Loucy (cell line): ENCODE measurements around the gene ATG13.

Source experiments
- EZH2phosphoT487 ChIP-seq: fragments of 200-600 bp; IDR thresholded peaks from 2 replicates; pipeline ENCODE4 v1.6.1; 2018; ENCODE audit warnings: antibody characterized with exemption, mild to moderate bottlenecking, moderate library complexity, borderline replicate concordance
- TF ChIP-seq, protein P1 (sequence below): fragments of 200-600 bp; sonication (generic); conservative IDR thresholded peaks from 2 replicates; pipeline ENCODE4 v1.5.1; 2014; ENCODE audit warnings: mild to moderate bottlenecking, antibody characterized with exemption, low read length

DNA sequence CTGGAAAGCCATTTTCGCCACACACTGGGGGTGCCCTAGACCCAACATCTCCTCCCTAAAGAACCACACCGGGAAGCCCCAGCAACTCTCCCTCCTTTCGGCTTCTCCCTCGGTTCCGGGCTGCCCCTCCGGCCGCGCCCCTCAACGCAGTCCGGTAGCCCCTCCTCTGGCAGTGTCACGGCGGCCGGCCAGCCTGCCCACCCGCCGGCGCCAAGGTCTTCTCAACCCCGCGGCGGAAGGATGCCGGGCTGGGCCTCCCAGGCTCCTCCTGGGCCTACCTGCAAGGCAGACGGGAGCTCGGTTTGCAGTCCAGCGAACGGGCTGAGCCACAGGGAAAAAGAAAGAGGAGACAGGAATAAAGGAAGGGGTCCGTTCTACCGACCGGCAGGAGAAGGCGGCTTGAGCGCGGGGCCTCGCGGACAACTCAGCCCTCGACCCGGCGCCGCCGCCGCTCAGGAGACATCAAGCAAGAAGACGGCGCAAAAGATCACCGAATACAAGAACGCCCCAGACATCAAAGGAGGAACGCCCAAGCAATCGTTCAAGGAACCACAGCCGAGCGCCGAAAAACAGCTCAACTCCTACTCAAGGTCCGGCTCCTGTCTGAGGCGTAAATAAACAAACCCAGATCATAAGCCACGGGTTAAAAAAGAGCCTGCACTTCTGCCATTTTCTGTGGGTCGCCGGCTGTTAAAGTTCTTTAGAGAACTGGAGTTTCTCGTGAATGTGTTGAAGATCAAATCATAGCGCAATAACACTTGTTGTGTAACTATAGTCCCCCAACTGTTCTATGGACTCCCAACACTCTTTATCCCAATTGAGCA, 23.6 kb upstream of the ATG13 start, which contains the start of gene AMBRA1:
- TF ChIP-seq, protein P1, sequence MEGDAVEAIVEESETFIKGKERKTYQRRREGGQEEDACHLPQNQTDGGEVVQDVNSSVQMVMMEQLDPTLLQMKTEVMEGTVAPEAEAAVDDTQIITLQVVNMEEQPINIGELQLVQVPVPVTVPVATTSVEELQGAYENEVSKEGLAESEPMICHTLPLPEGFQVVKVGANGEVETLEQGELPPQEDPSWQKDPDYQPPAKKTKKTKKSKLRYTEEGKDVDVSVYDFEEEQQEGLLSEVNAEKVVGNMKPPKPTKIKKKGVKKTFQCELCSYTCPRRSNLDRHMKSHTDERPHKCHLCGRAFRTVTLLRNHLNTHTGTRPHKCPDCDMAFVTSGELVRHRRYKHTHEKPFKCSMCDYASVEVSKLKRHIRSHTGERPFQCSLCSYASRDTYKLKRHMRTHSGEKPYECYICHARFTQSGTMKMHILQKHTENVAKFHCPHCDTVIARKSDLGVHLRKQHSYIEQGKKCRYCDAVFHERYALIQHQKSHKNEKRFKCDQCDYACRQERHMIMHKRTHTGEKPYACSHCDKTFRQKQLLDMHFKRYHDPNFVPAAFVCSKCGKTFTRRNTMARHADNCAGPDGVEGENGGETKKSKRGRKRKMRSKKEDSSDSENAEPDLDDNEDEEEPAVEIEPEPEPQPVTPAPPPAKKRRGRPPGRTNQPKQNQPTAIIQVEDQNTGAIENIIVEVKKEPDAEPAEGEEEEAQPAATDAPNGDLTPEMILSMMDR = no peak
- TF ChIP-seq EZH2phosphoT487 = no peak
